Activated naive CD4-positive, alpha-beta T cell treated with anti-CD3 and anti-CD28 coated beads, Interleukin-2, amount 50 U/mL, for 72 hours (primary cell): Measurements from ENCODE around the gene ZNF692. TPM values are rescaled to one million over a fixed set of nuclear protein-coding genes. Genes with fewer than 3 reads are reported as not detected.
"Not testable (repeated sequence)": the region's sequence is repeated elsewhere in the genome, so short reads cannot be mapped to it uniquely, and the experiment has no call there.

ENCODE experiments used
- ATAC-seq, 2 donors: fragments of 150-1000 bp; cut with Tn5 transposase; 2 replicates each; pipeline ENCODE4 v1.10.0; 2021; ENCODE audit warnings: mild to moderate bottlenecking in 2 of 2, moderate library complexity in 2 of 2
- DNase-seq, 2 donors: peaks; one replicate each; pipeline ENCODE4 v3.0.0; 2021 to 2022; ENCODE audit warnings: low spot score in 2 of 2
- H3K27ac Mint-ChIP-seq, 2 donors: one replicate each; pipeline ENCODE4 v1.8.0; 2022; ENCODE audit warnings: mild to moderate bottlenecking in 2 of 2, mixed read lengths in 2 of 2
- H3K36me3 Mint-ChIP-seq, 2 donors: one replicate each; pipeline ENCODE4 v1.8.0; 2022; ENCODE audit warnings: mixed read lengths in 2 of 2
- H3K9me3 Mint-ChIP-seq, 2 donors: one replicate each; pipeline ENCODE4 v1.8.0; 2022; ENCODE audit warnings: mixed read lengths in 2 of 2
- total RNA-seq, 2 donors: library from RNA; stranded (reverse); gene quantifications; one replicate each; pipeline ENCODE4 v1.2.3, GENCODE V29; 2022

ZNF692 gene, protein sequence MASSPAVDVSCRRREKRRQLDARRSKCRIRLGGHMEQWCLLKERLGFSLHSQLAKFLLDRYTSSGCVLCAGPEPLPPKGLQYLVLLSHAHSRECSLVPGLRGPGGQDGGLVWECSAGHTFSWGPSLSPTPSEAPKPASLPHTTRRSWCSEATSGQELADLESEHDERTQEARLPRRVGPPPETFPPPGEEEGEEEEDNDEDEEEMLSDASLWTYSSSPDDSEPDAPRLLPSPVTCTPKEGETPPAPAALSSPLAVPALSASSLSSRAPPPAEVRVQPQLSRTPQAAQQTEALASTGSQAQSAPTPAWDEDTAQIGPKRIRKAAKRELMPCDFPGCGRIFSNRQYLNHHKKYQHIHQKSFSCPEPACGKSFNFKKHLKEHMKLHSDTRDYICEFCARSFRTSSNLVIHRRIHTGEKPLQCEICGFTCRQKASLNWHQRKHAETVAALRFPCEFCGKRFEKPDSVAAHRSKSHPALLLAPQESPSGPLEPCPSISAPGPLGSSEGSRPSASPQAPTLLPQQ
- total RNA-seq, result 100 to 1,000 TPM in 1 of 2 donors, 10 to 100 TPM in 1; 93.0 to 152 TPM

DNA sequence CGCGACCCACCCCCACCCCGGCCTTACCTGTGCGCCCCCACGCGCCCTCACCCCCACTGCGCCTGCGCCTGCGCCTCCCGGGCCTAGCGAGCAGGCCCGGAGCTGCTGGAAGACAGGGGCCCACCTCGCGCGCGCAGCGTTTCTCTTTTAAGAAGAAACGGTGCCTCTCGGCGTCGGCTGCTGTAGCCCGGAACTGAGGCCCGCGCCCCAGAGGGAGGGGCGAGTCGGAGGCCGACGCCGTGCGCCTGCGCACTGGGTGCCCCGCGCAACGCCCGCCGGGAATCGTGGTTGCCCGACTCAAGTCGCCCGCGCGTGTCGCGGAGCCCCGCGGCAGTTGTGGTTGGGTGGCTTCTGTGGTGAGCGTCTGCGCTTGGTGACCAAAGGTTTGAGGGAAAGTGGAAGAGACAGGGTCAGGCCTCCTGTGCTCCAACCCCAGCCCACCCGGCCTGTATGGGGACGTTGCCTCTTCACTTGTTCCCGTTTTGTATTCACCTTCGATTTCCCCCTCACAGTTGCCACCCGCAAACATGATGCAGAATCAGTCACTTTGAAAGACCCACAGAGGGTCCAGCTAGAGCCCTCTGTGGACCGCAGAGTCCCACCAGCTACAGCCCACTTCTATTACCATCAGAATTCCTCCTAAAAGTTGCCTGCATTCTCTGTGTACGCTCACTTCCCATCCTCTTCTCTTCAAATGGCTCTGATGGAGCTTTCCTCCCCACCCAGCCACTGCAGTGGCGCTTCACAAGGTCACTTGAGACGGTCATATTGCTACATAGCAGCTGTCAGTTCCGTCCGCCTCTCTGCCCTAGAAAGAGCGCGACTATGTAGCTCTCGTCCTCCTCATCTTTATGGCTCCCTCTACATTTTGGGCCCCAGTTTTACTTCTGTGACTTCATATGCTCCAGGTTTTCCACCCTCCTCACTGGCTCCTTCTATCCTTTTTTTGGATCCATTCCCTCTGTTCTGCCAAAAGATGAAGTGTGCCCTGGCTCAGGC is at the start of gene ZNF692:
Gene ZNF692, minus strand, starts transcription at position 195 of the 999 bp plus-strand sequence. CDS start 776 bp downstream, outside the sequence.
- Mint-ChIP-seq H3K9me3 (no peaks in the 10 kb centered on the region), H3K27ac (peak within 1 kb of the TSS; percentile 95 to 96), H3K36me3 (peaks cover 23 to 46% of the 10 kb centered on the region in 2 donors)
- DNase-seq, result peak; percentile 96
- ATAC-seq, result peak; percentile 74 to 89

DNA sequence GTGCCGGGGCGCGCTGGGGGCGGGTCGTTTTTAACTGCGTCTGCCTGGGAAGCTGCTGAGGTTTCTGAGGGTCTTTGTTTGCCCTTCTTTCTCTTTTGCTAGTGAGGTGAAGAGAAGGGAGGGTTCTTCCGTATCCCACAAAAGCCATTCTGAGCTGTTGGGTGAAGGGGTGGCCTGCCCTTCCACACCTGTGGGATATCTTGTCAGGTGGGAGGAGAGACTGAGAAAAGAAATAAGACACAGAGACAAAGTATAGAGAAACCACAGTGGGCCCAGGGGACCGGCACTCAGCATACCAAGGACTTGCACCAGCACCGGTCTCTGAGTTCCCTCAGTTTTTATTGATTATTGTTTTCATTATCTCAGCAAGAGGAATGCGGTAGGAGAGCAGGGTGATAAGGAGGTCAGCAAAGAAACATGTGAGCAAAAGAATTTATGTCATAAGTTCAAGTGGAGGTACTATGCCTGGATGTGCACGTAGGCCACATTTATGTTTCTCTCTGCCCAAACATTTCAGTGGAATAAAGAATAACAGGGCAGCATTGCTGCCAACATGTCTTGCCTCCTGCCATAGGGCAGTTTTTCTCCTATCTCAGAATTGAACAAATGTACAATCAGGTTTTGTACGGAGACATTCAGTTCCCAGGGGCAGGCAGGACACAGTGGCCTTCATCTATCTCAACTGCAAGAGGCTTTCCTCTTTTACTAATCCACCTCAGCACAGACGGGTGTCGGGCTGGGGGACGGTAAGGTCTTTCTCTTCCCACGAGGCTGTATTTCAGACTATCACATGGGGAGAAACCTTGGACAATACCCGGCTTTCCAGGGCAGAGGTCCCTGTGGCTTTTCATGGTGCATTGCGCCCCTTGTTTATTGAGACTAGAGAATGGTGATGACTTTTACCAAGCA is 48.1 kb upstream of the ZNF692 start:
- no peak for DNase-seq
- H3K9me3 Mint-ChIP-seq, result no peaks in the 10 kb centered on the region
- no peak for ATAC-seq
- H3K27ac Mint-ChIP-seq, result peak overlapping the region; percentile 66 to 97
- no peaks in the 10 kb centered on the region for H3K36me3 Mint-ChIP-seq

DNA sequence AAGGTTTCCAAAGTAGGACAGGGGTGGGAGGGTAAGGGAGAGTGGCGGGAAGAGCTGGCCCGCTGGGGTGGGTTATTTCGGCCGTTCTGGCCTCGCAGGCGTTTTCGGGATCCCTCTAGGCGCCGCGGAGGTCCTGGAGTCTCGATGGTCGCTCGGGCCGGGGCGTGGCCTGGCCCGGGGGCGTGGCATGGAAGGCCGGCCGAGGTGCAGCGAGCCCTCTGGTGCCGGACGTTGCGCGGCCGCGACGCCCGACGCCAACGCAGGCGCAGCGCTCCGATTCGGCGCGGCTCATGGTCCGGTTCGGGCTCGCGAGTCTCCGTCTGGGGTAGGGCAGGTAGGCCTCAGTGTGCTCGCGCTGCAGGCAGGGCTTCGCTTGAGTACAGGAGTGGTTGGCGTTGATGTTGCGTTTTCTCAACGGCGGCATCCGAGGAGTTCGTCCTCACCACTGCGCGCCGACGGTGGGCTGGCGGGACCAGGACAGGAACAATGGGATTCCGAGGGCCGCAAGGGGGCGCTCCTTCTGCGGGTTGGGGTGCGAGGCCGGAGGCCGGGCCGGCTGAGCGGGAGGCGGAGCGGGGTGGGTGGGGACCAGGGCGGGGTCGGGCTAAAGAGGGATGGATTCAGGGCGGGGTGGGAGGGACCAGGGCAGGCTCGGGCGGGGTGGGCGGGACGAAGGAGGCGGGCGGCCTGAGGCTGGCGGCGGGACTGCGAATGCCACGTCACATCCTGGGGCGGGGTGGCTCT is 47.3 kb upstream of the ZNF692 start, which contains the start of gene PGBD2:
Gene PGBD2, plus strand, starts transcription at position 227 of the 744 bp plus-strand sequence. CDS start 7,628 bp downstream, outside the sequence.
- H3K27ac Mint-ChIP-seq, result peak within 1 kb of the TSS; percentile 66 to 98
- DNase-seq, result peak; percentile 95 to 98
- peak; percentile 88 to 90 for ATAC-seq
- H3K9me3 Mint-ChIP-seq, result no peaks in the 10 kb centered on the region
- no peaks in the 10 kb centered on the region for H3K36me3 Mint-ChIP-seq

DNA sequence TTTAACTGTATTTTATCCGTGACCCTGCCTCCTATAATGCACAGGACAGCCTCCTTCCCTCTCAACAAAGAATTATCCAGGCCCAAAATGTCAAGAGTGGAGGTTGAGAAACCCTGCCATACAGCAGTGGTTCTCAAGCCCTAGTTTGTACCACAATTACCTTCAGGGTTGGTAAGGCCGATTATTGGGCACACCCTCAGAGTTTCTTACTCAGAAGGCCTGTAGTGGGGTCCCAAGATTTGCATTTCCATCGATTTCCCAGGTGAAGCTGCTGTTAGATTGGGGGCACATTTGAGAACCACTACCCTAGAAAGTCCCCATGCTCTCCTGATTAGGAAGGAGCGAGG is 46.8 kb upstream of the ZNF692 start:
- no peaks in the 10 kb centered on the region for H3K9me3 Mint-ChIP-seq
- ATAC-seq, result no peak
- peak overlapping the region; percentile 66 to 69 for H3K27ac Mint-ChIP-seq
- DNase-seq, result no peak
- H3K36me3 Mint-ChIP-seq, result no peaks in the 10 kb centered on the region

DNA sequence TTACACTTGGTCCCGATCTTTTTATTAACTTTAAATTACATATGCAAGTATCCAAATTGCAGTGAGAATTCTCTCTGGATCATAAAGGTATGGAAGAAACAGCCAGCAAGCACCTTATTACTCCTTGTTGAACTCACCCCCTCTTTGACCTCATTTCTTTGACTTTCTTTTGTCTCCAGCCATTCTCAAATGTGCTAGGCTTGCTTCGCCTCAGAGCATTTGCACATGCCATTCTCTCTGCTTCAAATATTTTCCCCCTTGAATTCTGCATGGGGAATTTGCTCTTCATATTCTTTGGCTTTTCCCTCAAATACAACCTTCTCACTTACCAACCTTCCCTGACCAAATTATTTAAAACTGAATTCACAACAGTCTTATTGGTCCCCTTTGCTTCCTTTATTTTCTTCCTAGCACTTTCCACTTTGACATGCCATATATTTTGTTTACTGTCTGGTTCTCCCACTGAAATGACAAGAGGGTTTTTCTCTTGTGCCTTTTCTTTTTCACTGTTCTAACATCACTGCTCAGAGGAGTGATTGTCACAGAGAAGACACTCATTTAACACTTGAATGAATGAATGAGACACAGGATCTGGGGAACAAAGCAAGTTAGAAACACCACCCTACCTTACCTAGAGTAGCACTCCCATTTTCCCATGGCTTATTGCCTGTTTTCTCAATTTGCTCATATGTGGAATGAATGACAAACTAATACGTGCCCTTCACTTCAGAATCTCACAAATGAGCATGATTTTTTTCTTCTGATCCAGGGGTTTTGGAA is 45.7 kb upstream of the ZNF692 start:
- no peak for DNase-seq
- Mint-ChIP-seq H3K27ac (no peak overlapping the region), H3K36me3 (no peaks in the 10 kb centered on the region), H3K9me3 (no peaks in the 10 kb centered on the region)
- ATAC-seq, result no peak

DNA sequence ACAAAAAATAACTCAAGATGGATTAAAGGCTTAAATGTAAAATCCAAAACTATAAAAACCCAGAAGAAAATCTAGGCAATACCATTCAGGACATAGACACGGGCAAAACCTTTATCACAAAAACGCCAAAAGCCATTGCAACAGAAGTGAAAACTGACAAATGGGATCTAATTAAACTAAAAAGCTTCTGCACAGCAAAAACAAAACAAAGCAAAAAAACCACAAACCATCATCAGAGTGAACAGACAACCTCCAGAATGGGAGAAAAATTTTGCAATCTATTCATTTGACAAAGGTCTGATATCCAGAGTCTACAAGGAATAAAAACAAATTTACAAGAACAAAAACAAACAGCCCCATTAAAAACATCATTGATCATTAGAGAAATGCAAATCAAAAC is 42.7 kb upstream of the ZNF692 start:
- no peaks in the 10 kb centered on the region for H3K36me3 Mint-ChIP-seq
- DNase-seq (no peak), ATAC-seq (no peak)
- no peaks in the 10 kb centered on the region for H3K9me3 Mint-ChIP-seq
- H3K27ac Mint-ChIP-seq, result no peak overlapping the region

DNA sequence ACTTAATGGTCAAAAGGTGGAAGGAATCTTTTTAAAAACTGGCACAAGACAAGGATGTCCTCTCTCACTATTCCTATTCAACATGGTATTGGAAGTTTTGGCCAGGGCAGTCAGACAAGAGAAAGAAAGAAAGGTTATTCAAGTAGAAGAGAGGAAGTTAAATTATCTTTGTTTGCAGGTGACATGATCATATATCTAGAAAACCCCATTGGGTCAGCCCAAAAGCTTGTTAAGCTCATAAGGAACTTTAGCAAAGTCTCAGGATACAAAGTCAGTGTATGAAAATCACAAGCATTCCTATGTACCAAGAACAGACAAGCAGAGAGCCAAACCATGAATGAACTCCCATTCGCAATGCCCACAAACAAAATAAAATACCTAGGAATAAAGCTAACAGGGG is 41.8 kb upstream of the ZNF692 start:
- Mint-ChIP-seq H3K27ac (no peak overlapping the region), H3K9me3 (no peaks in the 10 kb centered on the region), H3K36me3 (no peaks in the 10 kb centered on the region)
- DNase-seq (no peak), ATAC-seq (no peak)

DNA sequence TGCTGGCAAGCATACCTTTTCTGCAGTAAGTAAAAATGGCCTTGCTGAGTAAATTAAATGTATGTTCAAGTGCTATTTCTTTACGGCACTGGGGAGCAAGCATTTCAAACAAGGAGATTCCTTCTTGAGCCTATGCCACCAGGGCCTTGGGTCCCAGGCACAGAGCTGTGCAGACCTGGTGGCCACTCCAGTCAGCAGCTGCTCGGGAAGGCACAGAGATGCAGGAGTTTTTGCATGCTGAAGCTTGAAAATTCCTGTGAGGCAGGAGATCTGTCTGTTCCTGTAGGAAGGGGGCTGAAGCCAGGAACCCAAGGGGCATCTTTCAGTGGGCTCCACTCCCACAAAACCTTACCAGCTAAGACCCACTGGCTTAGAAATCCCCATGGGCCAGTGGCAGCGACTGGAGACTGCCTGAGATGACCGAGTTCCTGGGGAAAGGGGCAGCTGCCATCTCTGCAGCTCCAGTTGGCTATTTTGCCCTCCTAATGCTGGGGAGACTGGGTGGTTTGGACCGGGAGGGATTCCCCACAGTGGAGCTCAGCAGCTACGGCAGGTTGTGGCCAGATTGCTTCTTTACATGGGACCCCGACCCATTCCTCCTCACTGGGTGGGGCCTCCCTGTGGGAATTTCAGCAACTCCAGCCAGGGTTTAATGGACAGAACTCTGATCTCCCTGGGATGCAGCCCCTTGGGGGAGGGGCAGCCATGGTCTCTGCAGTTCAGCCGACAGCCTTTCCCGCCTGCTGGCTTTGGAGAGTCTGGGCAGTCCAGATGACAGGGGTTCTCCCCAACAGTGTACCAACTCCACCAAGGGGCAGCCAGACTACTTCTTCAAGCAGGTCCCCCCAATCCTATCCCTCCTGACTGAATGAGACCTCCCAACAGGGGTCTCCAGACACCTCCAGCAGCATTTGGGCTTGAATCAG is 38.8 kb upstream of the ZNF692 start:
- Mint-ChIP-seq H3K9me3 (no peaks in the 10 kb centered on the region), H3K36me3 (no peaks in the 10 kb centered on the region), H3K27ac (no peak overlapping the region)
- ATAC-seq, result no peak
- no peak for DNase-seq

DNA sequence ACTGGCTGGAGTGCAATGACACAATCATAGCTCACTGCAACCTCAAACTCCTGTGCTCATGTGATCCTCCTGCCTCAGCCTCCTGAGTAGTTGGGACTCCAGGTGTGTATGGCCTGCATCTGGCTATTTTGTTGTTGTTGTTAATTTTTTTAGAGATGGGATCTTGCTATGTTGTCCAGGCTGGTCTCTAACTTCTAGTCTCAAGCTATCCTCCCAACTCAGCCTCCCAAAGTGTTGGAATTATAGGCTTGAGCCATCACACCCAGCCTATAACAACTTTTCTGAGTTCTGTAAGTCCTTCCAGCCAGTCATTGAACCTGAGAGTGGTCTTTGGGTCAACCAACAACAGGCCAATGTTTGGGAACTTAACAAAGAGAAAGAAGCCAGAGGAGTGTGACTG is 36.0 kb upstream of the ZNF692 start:
- no peaks in the 10 kb centered on the region for H3K36me3 Mint-ChIP-seq
- ATAC-seq (no peak), DNase-seq (no peak)
- H3K9me3 Mint-ChIP-seq, result no peaks in the 10 kb centered on the region
- no peak overlapping the region for H3K27ac Mint-ChIP-seq

DNA sequence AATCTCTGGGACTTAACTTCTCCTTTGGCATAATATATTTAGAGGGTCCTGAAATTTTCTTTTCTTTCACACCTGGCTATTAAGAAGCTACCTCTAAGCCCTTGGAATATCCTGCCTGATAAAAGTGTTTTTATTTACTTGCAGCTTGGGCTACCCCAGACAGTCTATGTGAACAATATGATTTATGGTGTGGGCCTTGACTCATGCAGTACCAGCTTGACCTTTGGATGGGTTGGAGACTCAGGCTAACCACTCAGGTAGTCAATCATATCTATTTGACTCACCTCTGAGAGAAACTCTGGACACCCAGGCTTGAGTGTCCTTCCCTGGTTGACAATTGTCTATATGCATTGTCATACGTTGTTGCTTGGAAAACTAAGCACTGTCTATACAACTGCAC is 33.7 kb upstream of the ZNF692 start:
- peak in 1 of 2 donors; percentile 56 for ATAC-seq
- no peak overlapping the region for H3K27ac Mint-ChIP-seq

DNA sequence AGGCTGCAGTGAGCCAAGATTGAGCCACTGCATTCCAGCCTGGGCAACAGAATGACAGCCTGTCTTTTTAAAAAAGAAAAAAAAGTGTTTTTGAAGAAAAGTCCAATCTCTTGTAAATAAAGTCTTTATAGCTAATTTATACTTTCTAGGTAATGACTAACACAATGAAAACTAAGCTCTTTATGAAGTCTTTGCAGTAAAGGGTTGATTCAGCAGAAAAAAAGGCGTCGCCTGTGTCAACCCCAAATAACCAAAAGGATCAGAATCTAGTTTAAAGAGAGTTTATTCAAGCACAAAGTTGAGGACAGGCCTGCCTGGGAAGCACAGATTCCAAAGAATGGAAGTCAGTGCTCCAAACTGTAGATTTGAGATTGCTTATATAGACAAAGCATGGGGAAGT is 32.9 kb upstream of the ZNF692 start:
- Mint-ChIP-seq H3K9me3 (no peaks in the 10 kb centered on the region), H3K27ac (no peak overlapping the region), H3K36me3 (no peaks in the 10 kb centered on the region)
- ATAC-seq, result no peak
- no peak for DNase-seq

More for the DNA sequence above, 33.7 kb upstream of the ZNF692 start:
- DNase-seq, result no peak
- H3K36me3 Mint-ChIP-seq, result no peaks in the 10 kb centered on the region
- no peaks in the 10 kb centered on the region for H3K9me3 Mint-ChIP-seq

DNA sequence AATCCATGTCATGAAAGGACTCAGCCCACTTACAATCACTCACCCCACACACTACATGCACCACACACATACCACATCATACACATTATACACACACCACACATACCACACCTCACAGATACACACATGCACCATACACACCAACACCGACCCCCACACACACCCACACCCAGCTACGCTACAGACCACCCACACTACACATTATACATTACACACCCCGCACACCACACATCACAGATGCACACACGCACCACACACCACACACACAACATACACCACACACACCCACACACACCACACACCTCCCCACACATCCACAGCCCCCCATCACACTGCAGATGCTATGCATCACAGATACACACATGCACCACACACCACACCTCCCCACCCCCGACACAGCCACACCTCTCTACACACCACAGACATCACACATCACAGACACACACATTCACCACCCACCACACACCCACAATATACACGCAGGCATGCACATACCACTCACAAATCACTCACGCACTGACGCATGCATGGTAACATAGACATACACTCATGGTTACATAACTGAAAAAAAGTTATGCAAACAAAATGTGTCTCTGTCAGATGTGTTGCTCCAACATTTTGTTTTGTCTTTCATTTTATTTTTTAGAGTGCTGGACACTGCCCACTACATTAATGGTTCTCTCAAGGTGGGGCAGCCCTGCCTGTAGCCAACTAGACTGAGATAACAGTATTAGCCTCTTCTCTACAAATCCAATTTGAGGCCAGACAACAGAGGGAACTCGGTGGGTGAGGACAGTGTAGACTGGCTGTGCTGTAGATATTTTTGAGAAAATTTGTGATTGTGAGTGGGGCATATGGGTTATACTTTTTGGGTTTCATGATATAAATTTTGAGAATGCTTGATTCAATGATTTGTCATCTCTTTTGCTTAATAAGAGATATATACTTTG is 31.9 kb upstream of the ZNF692 start:
- Mint-ChIP-seq H3K9me3 (no peaks in the 10 kb centered on the region), H3K27ac (no peak overlapping the region), H3K36me3 (no peaks in the 10 kb centered on the region)
- no peak for DNase-seq
- ATAC-seq, result peak; percentile 24 to 35

DNA sequence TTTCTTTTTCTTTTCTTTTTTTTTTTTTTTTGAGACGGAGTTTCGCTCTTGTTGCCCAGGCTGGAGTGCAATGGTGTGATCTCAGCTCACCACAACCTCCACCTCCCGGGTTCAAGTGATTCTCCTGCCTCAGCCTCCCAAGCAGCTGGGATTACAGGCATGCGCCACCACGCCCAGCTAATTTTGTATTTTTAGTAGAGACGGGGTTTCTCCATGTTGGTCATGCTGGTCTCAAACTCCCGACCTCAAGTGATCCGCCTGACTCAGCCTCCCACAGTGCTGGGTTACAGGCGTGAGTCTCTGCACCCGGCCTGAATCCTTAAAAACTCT is 31.0 kb upstream of the ZNF692 start:
- H3K36me3 Mint-ChIP-seq, ATAC-seq, DNase-seq, H3K27ac Mint-ChIP-seq, H3K9me3 Mint-ChIP-seq: not testable (repeated sequence)
